ENCODE results near the gene DNMT1.
"Not testable (repeated sequence)": the region's sequence is repeated elsewhere in the genome, so short reads cannot be mapped to it uniquely, and the experiment has no call there.

Gene DNMT1

DNA sequence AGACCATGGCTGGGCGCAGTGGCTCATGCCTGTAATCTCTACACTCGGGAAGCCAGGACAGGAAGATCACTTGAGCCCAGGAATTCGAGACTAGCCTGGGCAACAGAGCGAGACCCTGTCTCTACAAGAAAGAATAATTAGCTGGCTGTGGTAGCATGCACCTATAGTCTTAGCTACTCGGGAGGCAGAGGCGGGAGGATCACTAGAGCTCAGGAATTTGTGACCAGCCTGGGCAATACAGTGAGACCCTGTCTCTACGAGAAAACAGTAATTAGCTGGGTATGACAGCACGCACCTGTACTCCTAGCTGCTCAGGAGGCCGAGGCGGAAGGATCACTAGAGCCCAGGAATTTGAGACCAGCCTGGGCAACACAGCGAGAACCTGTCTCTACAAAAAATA, 7.4 kb downstream of the DNMT1 start:
- no peak for DNase-seq (ENCODE audit: low spot score)

DNA sequence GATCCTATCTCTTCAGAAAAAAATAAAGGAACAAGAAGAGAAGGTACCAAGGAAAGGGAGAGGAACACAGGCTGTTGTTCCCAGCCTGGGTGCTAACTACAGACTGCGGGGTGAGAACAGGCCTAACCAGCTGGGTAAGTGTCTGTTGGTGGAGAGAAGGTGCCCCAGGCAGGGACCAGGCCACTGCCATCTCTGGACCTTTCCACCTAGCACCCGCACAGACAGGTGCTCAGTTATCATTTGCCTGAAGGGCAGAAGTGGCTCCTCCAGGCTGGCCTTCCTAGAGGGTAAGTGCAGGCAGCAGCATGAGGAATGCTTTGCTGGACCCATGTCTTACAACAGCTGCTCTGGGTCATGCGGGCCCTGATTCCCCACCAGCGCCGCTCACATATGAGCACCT, 10.1 kb downstream of the DNMT1 start:
- TF ChIP-seq, protein P1, sequence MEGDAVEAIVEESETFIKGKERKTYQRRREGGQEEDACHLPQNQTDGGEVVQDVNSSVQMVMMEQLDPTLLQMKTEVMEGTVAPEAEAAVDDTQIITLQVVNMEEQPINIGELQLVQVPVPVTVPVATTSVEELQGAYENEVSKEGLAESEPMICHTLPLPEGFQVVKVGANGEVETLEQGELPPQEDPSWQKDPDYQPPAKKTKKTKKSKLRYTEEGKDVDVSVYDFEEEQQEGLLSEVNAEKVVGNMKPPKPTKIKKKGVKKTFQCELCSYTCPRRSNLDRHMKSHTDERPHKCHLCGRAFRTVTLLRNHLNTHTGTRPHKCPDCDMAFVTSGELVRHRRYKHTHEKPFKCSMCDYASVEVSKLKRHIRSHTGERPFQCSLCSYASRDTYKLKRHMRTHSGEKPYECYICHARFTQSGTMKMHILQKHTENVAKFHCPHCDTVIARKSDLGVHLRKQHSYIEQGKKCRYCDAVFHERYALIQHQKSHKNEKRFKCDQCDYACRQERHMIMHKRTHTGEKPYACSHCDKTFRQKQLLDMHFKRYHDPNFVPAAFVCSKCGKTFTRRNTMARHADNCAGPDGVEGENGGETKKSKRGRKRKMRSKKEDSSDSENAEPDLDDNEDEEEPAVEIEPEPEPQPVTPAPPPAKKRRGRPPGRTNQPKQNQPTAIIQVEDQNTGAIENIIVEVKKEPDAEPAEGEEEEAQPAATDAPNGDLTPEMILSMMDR (IDR thresholded peaks at IDR 0.05; ENCODE audit: borderline replicate concordance, control extremely low read depth, extremely low read depth, insufficient read depth, missing control alignments) = no peak
- in situ Hi-C loops (cut with MboI; ENCODE audit: low sequenced_read_pairs, unreplicated experiment) = no loop called here
- DNase-seq (ENCODE audit: low spot score) = no peak

More for the DNA sequence above, 7.4 kb downstream of the DNMT1 start:
- in situ Hi-C loops (cut with MboI; ENCODE audit: low sequenced_read_pairs, unreplicated experiment) = no loop called here
- TF ChIP-seq, protein P1 (IDR thresholded peaks at IDR 0.05; ENCODE audit: borderline replicate concordance, control extremely low read depth, extremely low read depth, insufficient read depth, missing control alignments) = no peak

DNA sequence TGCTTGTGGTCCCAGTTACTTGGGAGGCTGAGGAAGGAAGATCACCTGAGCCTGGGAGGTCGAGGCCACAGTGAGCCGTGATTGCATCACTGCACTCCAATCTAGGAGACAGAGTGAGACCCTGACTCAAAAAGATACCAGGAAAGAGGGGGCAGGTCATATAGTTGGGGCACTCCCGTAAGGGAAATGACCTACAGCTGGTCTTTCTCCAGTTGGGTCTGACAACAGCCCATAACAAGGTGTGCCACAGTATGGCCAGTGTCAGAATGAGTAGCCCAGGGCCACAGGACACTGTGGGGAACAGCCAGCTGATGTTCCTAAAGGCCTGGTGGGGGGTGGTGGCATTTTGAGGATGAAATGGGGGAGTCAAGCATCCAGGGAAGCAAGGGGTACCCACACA, 10.8 kb downstream of the DNMT1 start:
- in situ Hi-C loops (cut with MboI; ENCODE audit: low sequenced_read_pairs, unreplicated experiment) = no loop called here
- DNase-seq (ENCODE audit: low spot score) = no peak

DNA sequence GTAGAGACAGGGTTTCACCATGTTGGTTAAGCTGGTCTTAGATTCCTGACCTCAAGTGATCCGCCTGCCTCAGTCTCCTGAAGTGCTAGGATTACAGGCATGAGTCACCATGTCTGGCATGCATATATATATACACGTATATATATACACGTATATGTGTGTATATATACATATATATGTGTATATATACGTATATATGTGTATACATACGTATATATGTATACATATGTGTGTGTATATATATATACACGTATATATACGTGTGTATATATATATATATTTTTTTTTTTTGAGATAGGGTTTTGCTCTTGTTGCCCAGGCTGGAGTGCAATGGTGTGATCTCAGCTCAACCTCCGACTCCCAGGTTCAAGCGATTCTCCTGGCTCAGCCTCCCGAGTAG, 11.9 kb downstream of the DNMT1 start:
- no peak for DNase-seq (ENCODE audit: low spot score)
- TF ChIP-seq, protein P1 (IDR thresholded peaks at IDR 0.05; ENCODE audit: borderline replicate concordance, control extremely low read depth, extremely low read depth, insufficient read depth, missing control alignments) = no peak
- in situ Hi-C loops (cut with MboI; ENCODE audit: low sequenced_read_pairs, unreplicated experiment) = no loop called here

More for the DNA sequence above, 10.8 kb downstream of the DNMT1 start:
- TF ChIP-seq, protein P1 (IDR thresholded peaks at IDR 0.05; ENCODE audit: borderline replicate concordance, control extremely low read depth, extremely low read depth, insufficient read depth, missing control alignments) = no peak

DNA sequence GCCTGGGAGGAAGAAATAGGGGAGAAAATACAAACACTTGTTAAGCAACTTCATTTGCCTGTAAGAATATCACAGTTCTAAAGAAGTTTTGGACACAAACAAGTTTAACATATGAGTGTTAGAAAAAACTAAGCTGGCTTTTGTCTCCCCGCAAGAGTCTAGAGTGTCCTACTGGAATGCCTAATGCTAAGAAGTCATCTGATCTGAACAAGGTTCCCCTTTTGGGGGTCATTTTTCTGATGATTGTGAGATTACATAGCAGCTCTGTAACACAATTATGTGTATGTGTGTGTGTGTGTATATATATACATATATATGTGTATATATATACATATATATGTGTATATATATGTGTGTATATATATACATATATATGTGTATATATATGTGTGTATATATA, 12.7 kb downstream of the DNMT1 start:
- in situ Hi-C loops (cut with MboI; ENCODE audit: low sequenced_read_pairs, unreplicated experiment) = no loop called here
- TF ChIP-seq, protein P1 (IDR thresholded peaks at IDR 0.05; ENCODE audit: borderline replicate concordance, control extremely low read depth, extremely low read depth, insufficient read depth, missing control alignments) = no peak
- DNase-seq (ENCODE audit: low spot score) = no peak

DNA sequence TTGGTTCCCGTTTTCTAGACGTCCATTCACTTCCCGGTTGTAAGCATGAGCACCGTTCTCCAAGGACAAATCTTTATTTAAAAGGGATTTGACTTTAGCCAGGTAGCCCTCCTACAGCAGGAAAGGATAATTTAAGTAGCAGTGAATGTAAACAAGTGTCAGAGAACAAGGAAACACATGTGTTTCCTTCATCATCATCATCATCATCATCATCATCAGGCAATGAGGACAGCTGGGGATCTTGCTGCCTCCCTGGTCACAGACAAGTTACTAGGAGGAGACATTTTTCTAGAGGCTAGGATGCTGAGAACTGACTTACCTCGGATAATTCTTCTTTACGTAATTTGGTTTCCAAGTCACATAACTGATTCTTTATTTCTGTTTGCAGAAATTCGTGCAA, 14.3 kb downstream of the DNMT1 start:
- in situ Hi-C loops (cut with MboI; ENCODE audit: low sequenced_read_pairs, unreplicated experiment) = no loop called here
- TF ChIP-seq, protein P1 (IDR thresholded peaks at IDR 0.05; ENCODE audit: borderline replicate concordance, control extremely low read depth, extremely low read depth, insufficient read depth, missing control alignments) = no peak
- DNase-seq (ENCODE audit: low spot score) = no peak

DNA sequence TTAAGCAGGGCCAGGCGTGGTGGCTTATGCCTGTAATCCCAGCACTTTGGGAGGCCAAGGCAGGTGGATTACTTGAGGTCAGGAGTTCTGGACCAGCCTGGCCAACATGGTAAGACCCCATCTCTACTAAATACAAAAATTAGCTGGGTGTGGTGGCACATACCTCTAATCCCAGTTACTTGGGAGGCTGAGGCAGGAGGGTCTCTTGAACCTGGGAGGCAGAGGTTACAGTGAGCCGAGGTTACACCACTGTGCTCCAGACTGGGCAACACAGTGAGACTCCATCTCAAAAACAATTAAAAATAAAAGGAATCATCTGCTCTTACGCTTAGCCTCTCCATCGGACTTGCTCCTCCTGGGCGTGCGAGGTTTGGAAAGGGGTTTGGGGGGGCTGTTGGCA, 14.7 kb downstream of the DNMT1 start:
- in situ Hi-C loops (cut with MboI; ENCODE audit: low sequenced_read_pairs, unreplicated experiment); DNase-seq (ENCODE audit: low spot score): not testable (repeated sequence)

All from GM13976 (cell line).